Stimulated activated naive CD8-positive, alpha-beta T cell treated with anti-CD3 and anti-CD28 coated beads, Interleukin-15, amount 100 ng/mL, for 72 hours (primary cell): ENCODE measurements around the gene SGSM2.

ENCODE experiments used
- ATAC-seq: fragments of 150-1000 bp; cut with Tn5 transposase; 2 replicates; pipeline ENCODE4 v1.10.0; 2021; ENCODE audit warnings: mild to moderate bottlenecking, moderate library complexity
- DNase-seq, 2 donors: peaks; one replicate each; pipeline ENCODE4 v3.0.0; 2021 to 2022
- H3K27ac Mint-ChIP-seq, 2 donors: one replicate each; pipeline ENCODE4 v1.8.0; 2022; ENCODE audit warnings: mild to moderate bottlenecking in 2 of 2, mixed read lengths in 2 of 2, moderate library complexity in 2 of 2
- H3K27me3 Mint-ChIP-seq: one replicate; pipeline ENCODE4 v1.8.0; 2022; ENCODE audit warnings: mixed read lengths
- H3K4me1 Mint-ChIP-seq: one replicate; pipeline ENCODE4 v1.8.0; 2022; ENCODE audit warnings: mild to moderate bottlenecking, mixed read lengths
- H3K4me3 Mint-ChIP-seq, 2 donors: one replicate each; pipeline ENCODE4 v1.8.0; 2022; ENCODE audit warnings: mild to moderate bottlenecking in 2 of 2, mixed read lengths in 2 of 2, moderate library complexity in 1 of 2
- H3K9me3 Mint-ChIP-seq, 2 donors: one replicate each; pipeline ENCODE4 v1.8.0; 2022; ENCODE audit warnings: mixed read lengths in 2 of 2

SGSM2 gene

DNA sequence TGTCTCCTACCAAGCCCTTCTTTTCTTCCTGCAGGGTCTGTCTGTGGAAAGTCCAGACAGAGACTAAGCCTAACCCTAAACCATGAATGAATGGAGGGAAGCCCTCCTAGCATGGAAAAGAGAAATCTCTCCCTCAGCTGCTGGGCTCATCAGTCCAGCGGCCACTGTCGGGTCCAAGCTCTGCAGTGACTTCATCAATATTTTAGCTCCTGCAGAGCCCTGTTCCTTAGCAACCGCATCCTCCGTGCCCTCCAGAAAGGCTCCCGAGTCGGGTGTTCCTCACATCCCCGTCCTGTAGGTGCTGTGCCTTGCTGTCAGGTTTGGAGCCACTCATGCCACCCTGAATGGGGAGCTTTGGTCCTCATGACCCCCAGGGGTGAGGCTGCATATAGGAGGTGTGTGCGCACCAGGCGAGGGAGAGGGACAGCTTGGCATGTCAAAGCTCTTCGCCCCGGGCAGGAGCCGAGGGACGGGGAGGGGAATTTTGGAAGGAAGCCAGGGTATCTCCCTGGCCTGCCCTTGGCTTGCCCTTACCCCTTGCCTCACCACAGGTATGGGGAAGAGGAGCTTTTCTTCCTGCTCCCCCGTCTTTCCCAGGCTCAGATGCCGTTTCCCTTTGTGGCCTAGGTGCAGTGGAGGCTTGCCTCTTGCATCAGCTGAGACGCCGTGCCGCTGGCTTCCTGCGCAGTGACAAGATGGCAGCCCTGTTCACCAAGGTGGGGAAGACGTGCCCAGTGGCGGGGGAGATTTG is 23.9 kb downstream of the SGSM2 start:
- H3K4me3 Mint-ChIP-seq: no peak overlapping the region
- H3K9me3 Mint-ChIP-seq: no peaks in the 10 kb centered on the region
- no peaks in the 10 kb centered on the region for H3K27me3 Mint-ChIP-seq
- ATAC-seq: no peak
- no peaks in the 10 kb centered on the region for H3K4me1 Mint-ChIP-seq
- peak overlapping the region in 1 of 2 donors; percentile 28 for H3K27ac Mint-ChIP-seq
- DNase-seq: no peak

DNA sequence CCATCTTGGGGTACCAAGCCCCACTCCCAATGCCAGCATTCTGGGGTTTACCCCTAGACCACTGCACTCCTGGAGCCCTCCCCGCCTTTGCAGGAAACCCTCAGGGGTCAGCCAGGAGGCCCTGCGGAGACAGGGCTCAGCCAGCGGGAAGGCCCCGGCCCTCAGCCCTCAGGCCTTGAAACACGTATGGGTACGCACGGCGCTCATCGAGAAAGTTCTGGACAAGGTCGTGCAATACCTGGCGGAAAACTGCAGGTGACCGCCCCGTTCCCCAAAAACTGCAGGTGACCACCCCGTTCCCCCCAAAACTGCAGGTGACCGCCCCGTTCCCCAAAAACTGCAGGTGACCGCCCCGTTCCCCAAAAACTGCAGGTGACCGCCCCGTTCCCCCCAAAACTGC is 24.7 kb downstream of the SGSM2 start:
- no peaks in the 10 kb centered on the region for H3K4me1 Mint-ChIP-seq
- H3K9me3 Mint-ChIP-seq: no peaks in the 10 kb centered on the region
- no peak for ATAC-seq
- DNase-seq: no peak
- H3K4me3 Mint-ChIP-seq: no peak overlapping the region
- no peaks in the 10 kb centered on the region for H3K27me3 Mint-ChIP-seq
- H3K27ac Mint-ChIP-seq: no peak overlapping the region

DNA sequence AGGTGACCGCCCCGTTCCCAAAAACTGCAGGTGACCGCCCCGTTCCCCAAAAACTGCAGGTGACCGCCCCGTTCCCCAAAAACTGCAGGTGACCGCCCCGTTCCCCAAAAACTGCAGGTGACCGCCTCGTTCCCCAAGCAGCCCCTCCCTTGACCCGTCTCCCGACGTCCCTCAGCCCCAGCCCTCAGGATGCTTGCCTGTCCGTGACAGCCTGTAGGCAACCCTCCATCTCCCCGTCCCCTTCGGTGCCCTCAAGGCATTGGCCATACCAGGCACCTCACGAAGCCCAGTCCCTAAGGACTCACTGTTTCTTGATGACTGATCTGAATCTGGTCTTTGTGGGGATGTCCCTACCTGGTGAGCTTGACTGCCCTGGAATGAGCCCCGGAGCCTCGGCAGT is 25.1 kb downstream of the SGSM2 start:
- no peak overlapping the region for H3K4me3 Mint-ChIP-seq
- H3K4me1 Mint-ChIP-seq: no peaks in the 10 kb centered on the region
- no peak for DNase-seq
- no peaks in the 10 kb centered on the region for H3K9me3 Mint-ChIP-seq
- no peak overlapping the region for H3K27ac Mint-ChIP-seq
- H3K27me3 Mint-ChIP-seq: no peaks in the 10 kb centered on the region
- no peak for ATAC-seq

DNA sequence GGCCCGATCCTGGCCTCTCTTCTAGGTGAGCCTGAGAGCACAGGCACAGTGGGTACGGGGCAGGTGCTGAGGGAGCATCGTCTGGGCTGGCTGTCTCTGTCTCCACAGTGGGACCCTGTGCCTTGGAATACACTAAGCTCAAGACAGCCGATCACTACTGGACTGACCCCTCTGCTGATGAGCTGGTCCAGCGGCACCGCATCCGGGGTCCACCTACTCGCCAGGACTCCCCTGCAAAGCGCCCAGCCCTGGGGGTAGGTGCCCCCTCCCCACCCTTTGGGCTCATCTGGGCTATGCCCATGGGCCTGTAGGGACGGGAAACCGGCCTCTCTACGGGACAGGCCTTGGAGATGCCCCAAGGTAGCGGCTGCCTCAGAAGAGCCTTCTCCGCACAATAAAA is 25.6 kb downstream of the SGSM2 start:
- H3K27me3 Mint-ChIP-seq: no peaks in the 10 kb centered on the region
- H3K4me1 Mint-ChIP-seq: no peaks in the 10 kb centered on the region
- DNase-seq: no peak
- H3K9me3 Mint-ChIP-seq: no peaks in the 10 kb centered on the region
- H3K27ac Mint-ChIP-seq: no peak overlapping the region
- ATAC-seq: no peak
- no peak overlapping the region for H3K4me3 Mint-ChIP-seq

DNA sequence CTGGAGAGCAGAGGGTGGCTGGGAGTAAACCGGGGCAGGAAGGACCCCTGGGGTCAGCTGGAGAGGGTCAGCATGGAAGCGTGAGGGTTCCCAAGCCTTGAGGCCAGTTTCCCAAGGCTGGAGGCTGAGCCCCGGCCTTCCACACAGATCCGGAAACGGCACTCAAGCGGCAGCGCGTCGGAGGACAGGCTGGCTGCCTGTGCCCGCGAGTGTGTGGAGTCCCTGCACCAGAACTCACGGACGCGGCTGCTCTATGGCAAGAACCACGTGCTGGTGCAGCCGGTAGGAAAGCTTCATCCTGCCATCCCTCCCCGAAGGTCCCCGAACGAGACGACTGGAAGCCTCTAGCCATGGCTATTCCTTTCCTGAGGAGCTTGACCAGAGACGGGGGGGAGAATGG is 26.0 kb downstream of the SGSM2 start:
- DNase-seq (no peak), ATAC-seq (no peak)
- Mint-ChIP-seq H3K4me3 (no peak overlapping the region), H3K4me1 (no peaks in the 10 kb centered on the region), H3K9me3 (no peaks in the 10 kb centered on the region), H3K27ac (no peak overlapping the region), H3K27me3 (no peaks in the 10 kb centered on the region)

DNA sequence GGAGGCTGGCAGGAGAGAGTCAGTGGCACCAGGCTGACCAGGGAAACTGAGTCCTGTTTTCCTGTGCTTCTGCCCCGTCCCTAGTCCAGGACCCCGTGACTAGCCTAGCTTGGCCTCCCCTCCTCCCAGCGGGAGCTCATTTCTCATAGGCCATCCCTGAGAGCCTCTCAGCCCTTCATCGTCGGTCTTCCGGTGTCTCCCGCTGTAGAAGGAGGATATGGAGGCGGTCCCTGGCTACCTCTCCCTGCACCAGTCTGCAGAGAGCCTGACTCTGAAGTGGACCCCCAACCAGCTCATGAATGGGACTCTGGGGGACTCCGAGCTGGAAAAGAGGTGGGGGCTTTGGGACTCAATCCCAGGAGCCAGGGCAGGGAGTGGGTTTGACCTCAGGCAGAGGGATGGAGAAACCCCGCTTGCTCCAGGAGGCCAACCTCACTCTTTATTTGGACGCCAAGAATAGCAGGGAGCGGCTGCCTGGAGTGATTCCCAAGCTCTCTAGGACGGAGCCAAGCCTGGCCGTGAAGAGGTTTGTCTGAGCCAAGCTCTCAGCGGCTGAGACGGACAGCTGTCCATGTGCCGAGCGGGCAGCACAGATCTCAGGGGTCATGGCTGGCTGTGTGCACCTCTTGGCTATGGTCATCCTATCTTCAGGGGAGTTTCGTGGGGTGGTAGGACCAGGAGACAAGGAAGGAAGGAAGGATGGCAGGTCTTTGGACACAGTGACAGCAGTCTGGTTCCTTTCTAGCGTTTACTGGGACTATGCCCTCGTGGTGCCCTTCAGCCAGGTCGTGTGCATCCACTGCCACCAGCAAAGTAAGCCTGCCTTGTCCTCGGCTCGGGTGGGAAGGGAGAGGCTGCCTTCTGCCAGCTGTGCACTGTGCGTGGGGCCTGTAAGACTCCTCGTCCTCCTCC is 26.8 kb downstream of the SGSM2 start:
- Mint-ChIP-seq H3K27me3 (no peaks in the 10 kb centered on the region), H3K4me1 (no peaks in the 10 kb centered on the region), H3K9me3 (no peaks in the 10 kb centered on the region), H3K4me3 (no peak overlapping the region), H3K27ac (no peak overlapping the region)
- no peak for DNase-seq
- no peak for ATAC-seq

DNA sequence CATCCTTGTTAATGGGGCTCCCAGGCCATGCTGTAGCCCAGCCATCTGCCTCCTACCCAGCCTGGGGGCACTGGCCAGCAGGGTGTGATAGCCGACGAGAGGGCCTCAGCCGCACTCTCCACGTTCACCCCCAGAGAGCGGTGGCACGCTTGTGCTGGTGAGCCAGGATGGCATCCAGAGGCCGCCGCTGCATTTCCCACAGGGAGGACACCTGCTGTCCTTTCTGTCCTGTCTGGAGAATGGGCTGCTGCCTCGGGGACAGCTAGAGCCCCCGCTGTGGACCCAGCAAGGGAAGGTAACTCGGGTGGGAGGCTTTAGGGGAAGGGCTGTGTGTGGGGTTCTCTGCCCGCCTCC is 27.4 kb downstream of the SGSM2 start:
- Mint-ChIP-seq H3K4me3 (no peak overlapping the region), H3K27ac (no peak overlapping the region), H3K27me3 (no peaks in the 10 kb centered on the region), H3K9me3 (no peaks in the 10 kb centered on the region), H3K4me1 (no peaks in the 10 kb centered on the region)
- no peak for ATAC-seq
- no peak for DNase-seq

DNA sequence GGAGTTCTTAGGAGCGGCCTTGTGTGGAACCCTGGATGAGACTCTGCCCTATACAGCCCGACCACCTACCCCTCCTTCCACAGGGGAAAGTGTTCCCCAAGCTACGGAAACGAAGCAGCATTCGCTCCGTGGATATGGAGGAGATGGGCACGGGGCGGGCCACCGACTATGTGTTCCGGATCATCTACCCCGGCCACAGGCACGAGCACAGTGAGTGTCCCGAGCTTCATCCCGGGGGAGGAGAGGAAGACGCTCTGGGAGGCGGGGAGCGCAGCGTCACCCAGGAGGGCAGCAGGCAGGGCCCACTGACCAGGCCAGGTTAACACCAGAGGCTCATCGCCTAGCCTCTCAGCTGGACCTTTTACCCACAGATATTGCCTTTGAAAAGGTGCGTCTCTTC is 27.8 kb downstream of the SGSM2 start:
- H3K9me3 Mint-ChIP-seq: no peaks in the 10 kb centered on the region
- no peak overlapping the region for H3K4me3 Mint-ChIP-seq
- H3K27me3 Mint-ChIP-seq: no peaks in the 10 kb centered on the region
- H3K27ac Mint-ChIP-seq: no peak overlapping the region
- no peak for ATAC-seq
- no peak for DNase-seq
- H3K4me1 Mint-ChIP-seq: no peaks in the 10 kb centered on the region

DNA sequence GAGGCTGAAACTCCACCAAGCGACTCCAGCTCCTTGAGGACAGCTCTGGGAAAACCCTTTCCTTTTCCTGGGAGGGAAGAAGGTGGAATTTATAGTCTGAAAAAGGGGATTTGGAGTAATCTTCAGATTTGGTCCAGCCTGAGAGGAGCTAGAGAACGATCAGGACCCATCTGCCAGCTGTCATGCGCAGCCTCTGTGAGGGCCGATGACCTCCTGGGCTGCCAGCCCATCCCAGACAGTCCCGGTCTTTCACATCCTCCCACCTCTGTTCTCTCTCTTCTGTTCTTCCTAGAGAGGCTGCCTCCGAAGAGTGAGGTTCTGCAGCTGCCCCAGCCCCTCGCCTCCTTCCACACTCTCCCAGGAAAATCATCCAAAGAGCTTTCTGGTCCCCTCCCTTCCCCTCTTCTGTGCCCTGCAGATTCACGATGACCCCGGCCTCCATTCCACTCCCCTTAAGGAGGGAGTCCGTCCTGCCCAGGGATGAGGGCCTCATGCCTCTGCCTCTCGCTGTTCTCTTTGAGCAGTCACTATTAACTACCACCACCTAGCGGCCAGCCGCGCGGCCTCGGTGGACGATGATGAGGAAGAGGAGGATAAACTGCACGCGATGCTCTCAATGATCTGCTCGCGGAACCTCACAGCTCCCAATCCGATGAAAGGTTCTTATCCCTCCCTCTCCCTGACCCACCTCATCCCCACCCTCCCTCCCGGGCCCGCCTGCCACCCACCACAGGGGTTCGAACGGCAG is 29.6 kb downstream of the SGSM2 start:
- H3K4me1 Mint-ChIP-seq: no peaks in the 10 kb centered on the region
- no peak overlapping the region for H3K4me3 Mint-ChIP-seq
- H3K27ac Mint-ChIP-seq: peak overlapping the region in 1 of 2 donors; percentile 81
- DNase-seq (no peak), ATAC-seq (no peak)
- H3K9me3 Mint-ChIP-seq: no peaks in the 10 kb centered on the region
- H3K27me3 Mint-ChIP-seq: no peaks in the 10 kb centered on the region

DNA sequence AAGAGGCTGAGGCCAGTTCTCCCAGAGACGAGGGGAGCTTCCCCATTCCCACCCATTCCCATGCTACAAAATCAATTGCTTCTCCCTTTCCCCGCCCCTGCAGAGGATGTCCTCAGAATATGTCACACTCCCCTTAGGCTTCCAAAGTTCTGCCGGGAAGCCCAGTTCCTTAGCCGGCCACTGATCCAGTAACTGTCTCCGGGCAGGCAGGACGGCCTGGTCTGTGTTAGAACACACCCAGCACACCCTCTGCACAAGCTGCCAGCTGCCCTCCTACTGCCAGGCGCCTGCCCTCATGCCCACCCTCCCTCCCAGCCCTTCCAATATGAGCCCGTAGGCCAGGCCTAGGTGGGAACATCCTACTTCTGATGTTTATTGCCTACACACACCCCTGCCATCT is 31.1 kb downstream of the SGSM2 start:
- H3K27ac Mint-ChIP-seq: no peak overlapping the region
- H3K9me3 Mint-ChIP-seq: no peaks in the 10 kb centered on the region
- ATAC-seq (no peak), DNase-seq (no peak)
- no peak overlapping the region for H3K4me3 Mint-ChIP-seq
- H3K27me3 Mint-ChIP-seq: no peaks in the 10 kb centered on the region
- no peaks in the 10 kb centered on the region for H3K4me1 Mint-ChIP-seq

DNA sequence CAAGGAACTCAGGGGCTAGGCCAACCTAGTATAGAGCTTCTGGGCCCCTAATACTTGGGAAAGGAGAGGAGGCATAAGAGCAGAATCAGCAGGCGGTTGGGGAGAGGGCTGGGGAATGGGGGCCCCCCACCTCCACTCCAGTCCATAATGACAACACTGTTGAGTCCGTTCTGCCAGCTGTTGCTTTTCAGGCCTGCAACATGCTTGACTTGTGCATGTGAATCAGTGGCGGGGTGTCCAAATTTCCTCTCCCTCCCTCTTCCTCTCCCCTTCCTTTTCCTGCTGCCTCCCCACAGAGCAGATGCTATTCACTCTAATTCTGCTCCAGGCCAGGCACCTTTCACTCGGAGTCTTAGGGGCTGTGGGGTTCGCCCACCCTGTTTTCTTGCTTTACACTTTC is 31.7 kb downstream of the SGSM2 start:
- Mint-ChIP-seq H3K27me3 (no peaks in the 10 kb centered on the region), H3K4me3 (no peak overlapping the region), H3K9me3 (no peaks in the 10 kb centered on the region), H3K27ac (peak overlapping the region in 1 of 2 donors; percentile 48), H3K4me1 (no peaks in the 10 kb centered on the region)
- DNase-seq: no peak
- no peak for ATAC-seq

DNA sequence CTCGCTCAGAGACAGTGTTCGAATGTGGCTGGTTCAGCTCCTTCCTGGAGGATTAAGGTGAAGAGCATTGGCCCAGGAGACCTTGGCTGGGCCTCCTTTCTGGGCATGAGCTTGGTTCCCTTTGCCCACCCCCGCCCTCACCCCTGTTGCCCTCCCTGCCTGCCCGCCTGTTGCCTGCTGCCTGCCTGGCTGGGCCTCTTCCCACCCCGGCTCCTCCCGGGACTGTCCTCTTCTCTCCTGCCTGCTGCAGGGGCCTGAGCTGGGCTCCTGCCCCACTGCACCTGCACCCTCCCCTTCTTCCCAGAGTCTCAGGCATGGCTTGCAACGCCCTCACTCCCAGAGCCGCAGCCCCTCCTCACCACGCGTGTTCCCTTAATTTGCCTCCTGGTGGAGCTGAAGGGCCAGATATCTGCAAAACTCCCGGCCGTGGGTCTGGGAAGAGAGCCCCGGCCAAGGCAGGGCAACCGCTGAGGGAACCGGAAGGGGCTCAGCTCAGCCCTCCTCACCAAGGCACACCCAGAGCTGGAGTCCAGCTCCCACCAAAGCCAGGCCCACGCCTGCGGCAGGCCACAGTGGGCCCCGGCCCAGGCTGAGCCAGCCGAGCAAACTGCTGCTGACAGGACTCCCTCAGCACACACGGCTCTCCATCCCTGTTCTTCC is 32.4 kb downstream of the SGSM2 start:
- no peaks in the 10 kb centered on the region for H3K9me3 Mint-ChIP-seq
- no peak for ATAC-seq
- H3K27me3 Mint-ChIP-seq: no peaks in the 10 kb centered on the region
- DNase-seq: no peak
- no peak overlapping the region for H3K4me3 Mint-ChIP-seq
- H3K4me1 Mint-ChIP-seq: no peaks in the 10 kb centered on the region
- H3K27ac Mint-ChIP-seq: peak overlapping the region in 1 of 2 donors; percentile 84

DNA sequence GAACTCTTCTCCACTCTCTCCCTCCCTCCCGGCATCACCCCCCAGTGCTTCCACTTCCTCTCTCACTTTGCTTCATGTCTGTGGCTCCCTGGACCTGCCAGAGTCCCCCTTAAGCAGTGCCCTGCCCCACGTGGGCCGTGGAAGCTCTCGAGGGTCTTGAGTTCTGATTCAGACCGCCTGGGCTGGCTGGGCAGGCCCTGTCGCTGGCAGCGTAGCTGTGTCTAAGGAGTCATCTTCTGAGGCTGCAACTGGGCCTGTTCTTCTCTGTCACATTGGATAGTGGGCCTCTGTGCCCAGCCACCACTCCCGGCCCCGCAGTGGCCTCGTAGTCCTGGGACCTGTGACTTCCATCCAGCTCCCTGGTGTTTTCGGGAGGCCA is 32.9 kb downstream of the SGSM2 start:
- ATAC-seq: no peak
- H3K4me3 Mint-ChIP-seq: no peak overlapping the region
- H3K4me1 Mint-ChIP-seq: no peaks in the 10 kb centered on the region
- no peaks in the 10 kb centered on the region for H3K9me3 Mint-ChIP-seq
- no peaks in the 10 kb centered on the region for H3K27me3 Mint-ChIP-seq
- no peak for DNase-seq
- peak overlapping the region in 1 of 2 donors; percentile 84 for H3K27ac Mint-ChIP-seq

DNA sequence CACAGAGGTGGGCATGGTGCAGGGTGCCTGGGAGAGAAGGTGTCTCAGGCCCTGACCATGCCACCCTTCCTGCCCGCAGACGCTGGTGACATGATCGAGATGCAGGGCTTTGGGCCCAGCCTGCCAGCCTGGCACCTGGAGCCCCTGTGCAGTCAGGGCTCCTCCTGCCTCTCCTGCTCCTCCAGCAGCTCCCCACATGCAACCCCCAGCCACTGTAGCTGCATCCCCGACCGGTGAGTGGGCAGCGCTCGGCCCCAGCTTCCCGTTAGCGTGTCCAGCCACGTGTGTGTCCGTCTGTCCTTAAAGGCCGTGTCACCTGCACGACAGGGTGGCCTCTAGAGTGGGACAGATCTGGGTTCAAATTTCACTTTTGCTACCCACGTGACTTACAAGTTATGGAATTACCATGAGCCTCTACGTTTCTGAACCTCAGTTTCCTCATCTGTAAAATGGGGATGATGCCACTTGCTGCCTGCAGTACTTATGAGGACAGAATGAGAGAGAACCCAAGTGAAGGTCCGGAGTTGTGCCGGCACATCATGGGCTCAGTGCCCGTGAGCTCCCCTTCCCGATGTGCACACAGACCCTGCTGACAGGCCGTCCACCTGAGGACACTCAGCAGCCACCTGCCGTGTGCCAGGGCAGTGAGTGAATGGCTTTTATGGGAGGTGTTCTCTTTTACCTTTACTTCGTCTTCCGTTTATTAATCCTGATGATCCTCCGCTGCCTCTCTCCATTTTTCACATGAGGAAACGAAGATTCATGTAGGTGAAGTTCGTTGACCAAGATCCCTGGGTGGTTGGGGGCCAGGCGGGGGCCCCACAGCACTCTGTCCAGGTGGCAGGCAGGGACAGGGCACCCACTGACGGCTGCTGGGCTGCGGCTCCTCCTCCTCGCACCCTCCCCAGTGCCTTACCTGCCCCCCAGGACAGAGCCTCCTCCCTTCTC is 34.2 kb downstream of the SGSM2 start:
- H3K9me3 Mint-ChIP-seq: no peaks in the 10 kb centered on the region
- ATAC-seq (no peak), DNase-seq (no peak)
- peak overlapping the region in 1 of 2 donors; percentile 55 for H3K27ac Mint-ChIP-seq
- H3K27me3 Mint-ChIP-seq: no peaks in the 10 kb centered on the region
- H3K4me3 Mint-ChIP-seq: no peak overlapping the region
- H3K4me1 Mint-ChIP-seq: no peaks in the 10 kb centered on the region

DNA sequence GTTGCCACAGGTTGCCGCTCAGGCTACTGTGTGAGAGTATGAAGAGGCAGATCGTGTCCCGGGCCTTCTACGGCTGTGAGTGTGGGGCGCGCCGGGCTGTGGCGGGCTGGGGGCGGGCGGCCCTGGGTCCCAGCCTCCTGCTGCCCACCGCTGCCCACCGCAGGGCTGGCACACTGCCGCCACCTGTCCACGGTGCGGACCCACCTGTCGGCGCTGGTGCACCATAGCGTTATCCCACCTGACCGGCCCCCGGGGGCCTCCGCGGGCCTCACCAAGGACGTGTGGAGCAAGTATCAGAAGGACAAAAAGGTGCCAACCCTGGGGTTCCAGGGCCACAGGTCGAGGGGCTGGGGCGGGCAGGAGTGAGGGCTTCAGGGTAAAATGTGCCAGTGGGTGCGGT is 34.9 kb downstream of the SGSM2 start:
- Mint-ChIP-seq H3K4me1 (no peaks in the 10 kb centered on the region), H3K27ac (peak overlapping the region in 1 of 2 donors; percentile 54), H3K4me3 (no peak overlapping the region), H3K9me3 (no peaks in the 10 kb centered on the region), H3K27me3 (no peaks in the 10 kb centered on the region)
- no peak for DNase-seq
- ATAC-seq: peak; percentile 44
